Activated B cell treated with CpG ODN at 0.5 μM for 24 hours (primary cell): ENCODE measurements around the gene TAF1C. TPM values are rescaled to one million over a fixed set of nuclear protein-coding genes. Genes with fewer than 3 reads are reported as not detected.

Experiments
- ATAC-seq: fragments of 200-7000 bp; cut with Tn5 transposase; one replicate; pipeline ENCODE4 v1.10.0; 2021; ENCODE audit warnings: low read depth, mild to moderate bottlenecking, moderate library complexity
- CTCF ChIA-PET: fragments of 350-600 bp; sonication (Branson Sonifier 250); formaldehyde crosslinking; loops from one replicate; lab custom pipeline; 2021; ENCODE audit warnings: antibody characterized with exemption; lab: Charles Lee
- POLR2A ChIA-PET: fragments of 350-600 bp; sonication (Branson Sonifier 250); formaldehyde crosslinking; loops from one replicate; lab custom pipeline; 2021; ENCODE audit warnings: antibody characterized with exemption; lab: Charles Lee
- DNase-seq: peaks from one replicate; pipeline ENCODE4 v3.0.0; 2022
- H3K27ac Mint-ChIP-seq: one replicate; pipeline ENCODE4 v1.8.0; 2020; ENCODE audit warnings: mixed read lengths
- H3K27me3 Mint-ChIP-seq: one replicate; pipeline ENCODE4 v1.8.0; 2021; ENCODE audit warnings: mixed read lengths
- H3K36me3 Mint-ChIP-seq: one replicate; pipeline ENCODE4 v1.8.0; 2021; ENCODE audit warnings: low read depth, mixed read lengths
- H3K4me1 Mint-ChIP-seq: one replicate; pipeline ENCODE4 v1.8.0; 2021; ENCODE audit warnings: mixed read lengths
- H3K4me3 Mint-ChIP-seq: one replicate; pipeline ENCODE4 v1.8.0; 2020; ENCODE audit warnings: mild to moderate bottlenecking, mixed read lengths
- H3K9me3 Mint-ChIP-seq: one replicate; pipeline ENCODE4 v1.8.0; 2020; ENCODE audit warnings: mixed read lengths
- CTCF ChIP-seq: fragments of 200-600 bp; IDR thresholded peaks from one replicate; pipeline ENCODE4 v1.8.0; 2022; ENCODE audit warnings: antibody characterized with exemption, mild to moderate bottlenecking
- intact Hi-C: fragments of 100-400 bp; cut with micrococcal nuclease; formaldehyde crosslinking; loops from one replicate; pipeline ENCODE4 v1.15.1; 2024
- total RNA-seq: library from RNA; stranded (reverse); gene quantifications from 2 replicates; pipeline ENCODE4 v1.2.3, GENCODE V29; 2022

Gene TAF1C
- total RNA-seq, 1 donor from 2014 or later, result 85.1 TPM

DNA sequence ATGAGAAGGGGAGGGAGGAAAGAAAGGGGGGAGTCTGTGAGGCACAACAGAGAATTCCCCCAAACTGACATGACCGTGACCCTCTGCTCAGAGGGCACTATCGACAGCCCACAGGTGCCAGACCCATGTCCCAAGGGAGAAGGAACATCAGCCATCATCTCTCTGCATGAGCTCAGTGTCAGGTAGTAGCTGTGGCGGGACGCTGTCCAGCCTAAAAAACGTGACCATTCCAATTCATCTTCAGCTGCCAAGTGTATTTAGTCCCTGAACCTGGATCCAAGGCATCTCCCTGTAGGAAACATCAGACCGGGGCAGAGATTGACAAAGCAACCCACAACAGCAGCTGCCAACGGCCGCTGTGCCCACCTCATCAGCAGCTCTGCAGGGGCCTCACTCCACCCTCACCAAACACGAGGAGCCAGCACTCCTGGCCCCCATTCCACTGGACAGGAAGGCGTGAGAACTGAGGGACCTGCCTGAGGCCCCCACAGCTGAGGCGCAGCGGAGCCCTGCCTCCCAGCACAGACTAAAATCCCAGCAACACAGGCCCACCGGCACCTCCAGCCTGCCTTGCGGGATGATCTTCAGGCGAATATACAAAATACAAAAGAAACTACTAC lies 8.6 kb downstream of the TAF1C start:
- no peak for TF ChIP-seq CTCF
- Mint-ChIP-seq H3K36me3 (peaks cover 44% of the 10 kb centered on the region), H3K4me1 (peaks cover 5% of the 10 kb centered on the region), H3K9me3 (no peaks in the 10 kb centered on the region), H3K27me3 (no peaks in the 10 kb centered on the region), H3K27ac (no peak overlapping the region), H3K4me3 (no peak overlapping the region)
- CTCF ChIA-PET, result no interaction called here
- DNase-seq (no peak), ATAC-seq (no peak)
- POLR2A ChIA-PET, result no interaction called here
- intact Hi-C loops, result no loop called here

DNA sequence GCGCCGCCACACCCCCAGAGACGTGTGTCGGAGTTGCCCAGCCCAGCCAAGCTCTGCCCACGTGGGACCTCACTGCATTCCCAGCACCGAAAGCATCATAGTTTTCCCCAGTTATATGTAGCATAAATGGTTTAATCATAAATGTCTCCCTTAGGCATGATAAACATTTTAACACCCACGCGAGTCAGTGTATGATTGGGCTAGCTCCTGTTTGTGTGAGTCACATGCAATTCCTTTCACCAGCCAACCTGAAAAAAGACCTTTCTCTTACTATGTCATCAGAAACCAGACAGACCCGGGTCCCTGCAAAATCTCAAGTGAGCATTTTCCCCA lies 9.2 kb downstream of the TAF1C start:
- Mint-ChIP-seq H3K4me1 (peaks cover 5% of the 10 kb centered on the region), H3K27ac (no peak overlapping the region), H3K36me3 (peaks cover 38% of the 10 kb centered on the region)

GRCh38 chr16:84176192-84177053 lies 10.4 kb downstream of the TAF1C start:
- ATAC-seq, result no peak
- no peak for TF ChIP-seq CTCF
- ChIA-PET POLR2A (interaction anchor here (0.6 kb wide), 1 partner anchor 44 kb away, joined by 5 read pairs; no protein-coding TSS in a partner anchor), CTCF (interaction anchor here (1.1 to 2.8 kb wide), 3 partner anchors 10 to 92 kb away, joined by 3 to 11 read pairs (median 5); partner anchors contain the start of gene TAF1C)
- no peaks in the 10 kb centered on the region for H3K9me3 Mint-ChIP-seq
- H3K27me3 Mint-ChIP-seq, result peaks cover 2% of the 10 kb centered on the region
- intact Hi-C loops, result no loop called here
- no peak overlapping the region for H3K4me3 Mint-ChIP-seq
- peaks cover 5% of the 10 kb centered on the region for H3K4me1 Mint-ChIP-seq
- no peak for DNase-seq
- no peak overlapping the region for H3K27ac Mint-ChIP-seq
- peaks cover 28% of the 10 kb centered on the region for H3K36me3 Mint-ChIP-seq

More for the DNA sequence above, 9.2 kb downstream of the TAF1C start:
- no peak for TF ChIP-seq CTCF
- ChIA-PET POLR2A (no interaction called here), CTCF (no interaction called here)
- intact Hi-C loops, result no loop called here
- ATAC-seq (no peak), DNase-seq (no peak)
- Mint-ChIP-seq H3K27me3 (no peaks in the 10 kb centered on the region), H3K4me3 (no peak overlapping the region), H3K9me3 (no peaks in the 10 kb centered on the region)

GRCh38 chr16:84175350-84176081 lies 11.3 kb downstream of the TAF1C start:
- CTCF ChIA-PET, result interaction anchor here (0.6 to 2.8 kb wide), 6 partner anchors 11 to 580 kb away, joined by 3 to 11 read pairs (median 4); partner anchors contain the start of genes MBTPS1 and TAF1C
- Mint-ChIP-seq H3K27ac (no peak overlapping the region), H3K36me3 (peaks cover 21% of the 10 kb centered on the region), H3K4me1 (peaks cover 5% of the 10 kb centered on the region), H3K27me3 (peaks cover 3% of the 10 kb centered on the region), H3K9me3 (no peaks in the 10 kb centered on the region), H3K4me3 (no peak overlapping the region)
- DNase-seq (no peak), ATAC-seq (peak; percentile 90)
- intact Hi-C loops, result loop anchor here (1.0 kb wide), 3 partner anchors 87 to 219 kb away; partner anchors contain the start of gene NECAB2
- no peak for TF ChIP-seq CTCF
- POLR2A ChIA-PET, result interaction anchor here (1.0 kb wide), 1 partner anchor 90 kb away, joined by 3 read pairs; no protein-coding TSS in a partner anchor
